GM21367 (cell line): ENCODE data around the gene IKZF3.
"Not testable (repeated sequence)": the region's sequence is repeated elsewhere in the genome, so short reads cannot be mapped to it uniquely, and the experiment has no call there.

Source experiments
- ATAC-seq: cut with Tn5 transposase; IDR thresholded peaks from one replicate; pipeline ENCODE4 v1.9.1; 2021; ENCODE audit not compliant: unreplicated experiment

Gene IKZF3

GRCh38 chr17:39722104-39722503, 142.0 kb downstream of the IKZF3 start:
- ATAC-seq, result no peak

- ATAC-seq, result no peak
These were observed 144.4 kb downstream of the IKZF3 start for GRCh38 chr17:39719563-39720355.

GRCh38 chr17:39717660-39718059, 146.5 kb downstream of the IKZF3 start:
- ATAC-seq, result no peak

GRCh38 chr17:39716879-39717536, 147.1 kb downstream of the IKZF3 start:
- no peak for ATAC-seq

GRCh38 chr17:39716073-39716818, 147.9 kb downstream of the IKZF3 start:
- ATAC-seq, result no peak

- ATAC-seq, result no peak
These were observed 148.6 kb downstream of the IKZF3 start for GRCh38 chr17:39715375-39716072.

- no peak for ATAC-seq
These were observed 149.9 kb downstream of the IKZF3 start for GRCh38 chr17:39714234-39714633.

- ATAC-seq, result no peak
These were observed 152.3 kb downstream of the IKZF3 start for GRCh38 chr17:39711851-39712250.

- ATAC-seq, result not testable (repeated sequence)
These were observed 153.0 kb downstream of the IKZF3 start for GRCh38 chr17:39711071-39711470.

GRCh38 chr17:39709998-39710964, 153.8 kb downstream of the IKZF3 start:
- ATAC-seq, result no peak

- no peak for ATAC-seq
These were observed 154.7 kb downstream of the IKZF3 start for GRCh38 chr17:39709319-39709997.
